Measurements from ENCODE around the gene HDAC4. TPM values are rescaled to one million over a fixed set of nuclear protein-coding genes. Genes with fewer than 3 reads are reported as not detected.

Gene HDAC4
- polyA plus RNA-seq, 2 of the 4 experiments (the other 2 are of a cell fraction), result 8.6 to 10.4 TPM

DNA sequence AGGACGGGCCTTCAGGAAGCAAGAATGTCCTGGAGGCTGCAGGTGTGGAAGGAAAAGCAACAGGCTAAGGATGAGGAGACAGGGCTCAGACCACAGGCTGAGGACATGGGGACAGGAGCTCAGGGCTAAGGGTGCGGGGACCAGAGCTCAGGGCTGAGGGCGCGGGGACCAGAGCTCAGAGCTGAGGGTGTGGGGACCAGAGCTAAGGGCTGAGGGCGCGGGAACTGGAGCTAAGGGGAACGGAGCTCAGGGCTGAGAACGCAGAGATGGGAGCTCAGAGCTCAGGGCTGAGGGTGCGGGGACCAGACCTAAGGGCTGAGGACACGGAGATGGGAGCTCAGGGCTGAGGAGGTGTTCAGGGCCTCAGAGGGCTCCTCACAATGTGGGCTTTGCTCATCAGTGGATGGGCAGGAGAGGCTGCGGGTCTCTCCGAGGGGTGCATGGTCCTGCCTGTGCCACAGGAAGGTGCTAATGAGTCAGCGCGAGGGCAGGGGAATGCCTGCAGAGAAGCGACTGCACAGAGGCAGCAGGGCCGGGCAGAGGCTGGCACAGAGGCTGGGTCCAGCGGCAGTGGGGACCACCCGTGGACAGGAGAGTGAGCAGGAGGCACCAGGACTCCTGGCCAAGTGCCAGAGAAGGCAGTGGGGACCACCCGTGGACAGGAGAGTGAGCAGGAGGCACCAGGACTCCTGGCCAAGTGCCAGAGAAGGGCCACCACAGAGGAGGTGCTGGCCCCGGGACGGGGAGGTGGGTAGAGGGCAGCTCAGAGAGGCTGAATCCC is 281.3 kb downstream of the HDAC4 start:
- ATAC-seq, result no peak; a peak in 2 of 6 replicates
- no peak for FAIRE-seq
- no peak overlapping the region for H3K27ac ChIP-seq
- no peak for DNase-seq (ENCODE audit: low read depth in 1 of 2, low spot score in 1 of 2)
- H3K4me3 ChIP-seq, result no peak overlapping the region
- 91% methylated on average over 20 of the region's 21 CpGs for WGBS (ENCODE audit: missing lambda C conversion rate)
- no peaks in the 10 kb centered on the region for H3K4me1 ChIP-seq
- no peak overlapping the region for H3K4me2 ChIP-seq
- no peak for TF ChIP-seq RAD21 (conservative IDR thresholded peaks at IDR 0.05 in 1 of 2, IDR thresholded peaks at IDR 0.05 in 1 of 2)
- TF ChIP-seq FOXS1 (CRISPR knock-in tag; IDR thresholded peaks at IDR 0.05), result no peak
- no peak for TF ChIP-seq SMC3 (IDR thresholded peaks at IDR 0.05)
- TF ChIP-seq, protein P1, sequence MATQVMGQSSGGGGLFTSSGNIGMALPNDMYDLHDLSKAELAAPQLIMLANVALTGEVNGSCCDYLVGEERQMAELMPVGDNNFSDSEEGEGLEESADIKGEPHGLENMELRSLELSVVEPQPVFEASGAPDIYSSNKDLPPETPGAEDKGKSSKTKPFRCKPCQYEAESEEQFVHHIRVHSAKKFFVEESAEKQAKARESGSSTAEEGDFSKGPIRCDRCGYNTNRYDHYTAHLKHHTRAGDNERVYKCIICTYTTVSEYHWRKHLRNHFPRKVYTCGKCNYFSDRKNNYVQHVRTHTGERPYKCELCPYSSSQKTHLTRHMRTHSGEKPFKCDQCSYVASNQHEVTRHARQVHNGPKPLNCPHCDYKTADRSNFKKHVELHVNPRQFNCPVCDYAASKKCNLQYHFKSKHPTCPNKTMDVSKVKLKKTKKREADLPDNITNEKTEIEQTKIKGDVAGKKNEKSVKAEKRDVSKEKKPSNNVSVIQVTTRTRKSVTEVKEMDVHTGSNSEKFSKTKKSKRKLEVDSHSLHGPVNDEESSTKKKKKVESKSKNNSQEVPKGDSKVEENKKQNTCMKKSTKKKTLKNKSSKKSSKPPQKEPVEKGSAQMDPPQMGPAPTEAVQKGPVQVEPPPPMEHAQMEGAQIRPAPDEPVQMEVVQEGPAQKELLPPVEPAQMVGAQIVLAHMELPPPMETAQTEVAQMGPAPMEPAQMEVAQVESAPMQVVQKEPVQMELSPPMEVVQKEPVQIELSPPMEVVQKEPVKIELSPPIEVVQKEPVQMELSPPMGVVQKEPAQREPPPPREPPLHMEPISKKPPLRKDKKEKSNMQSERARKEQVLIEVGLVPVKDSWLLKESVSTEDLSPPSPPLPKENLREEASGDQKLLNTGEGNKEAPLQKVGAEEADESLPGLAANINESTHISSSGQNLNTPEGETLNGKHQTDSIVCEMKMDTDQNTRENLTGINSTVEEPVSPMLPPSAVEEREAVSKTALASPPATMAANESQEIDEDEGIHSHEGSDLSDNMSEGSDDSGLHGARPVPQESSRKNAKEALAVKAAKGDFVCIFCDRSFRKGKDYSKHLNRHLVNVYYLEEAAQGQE (IDR thresholded peaks at IDR 0.05), result no peak
- ChIA-PET POLR2A (no interaction called here), CTCF (interaction anchor here (0.9 to 1.6 kb wide), 3 partner anchors 11 to 865 kb away, joined by 3 to 6 read pairs (median 3); no protein-coding TSS in a partner anchor)
- no peaks in the 10 kb centered on the region for H3K9me3 ChIP-seq

DNA sequence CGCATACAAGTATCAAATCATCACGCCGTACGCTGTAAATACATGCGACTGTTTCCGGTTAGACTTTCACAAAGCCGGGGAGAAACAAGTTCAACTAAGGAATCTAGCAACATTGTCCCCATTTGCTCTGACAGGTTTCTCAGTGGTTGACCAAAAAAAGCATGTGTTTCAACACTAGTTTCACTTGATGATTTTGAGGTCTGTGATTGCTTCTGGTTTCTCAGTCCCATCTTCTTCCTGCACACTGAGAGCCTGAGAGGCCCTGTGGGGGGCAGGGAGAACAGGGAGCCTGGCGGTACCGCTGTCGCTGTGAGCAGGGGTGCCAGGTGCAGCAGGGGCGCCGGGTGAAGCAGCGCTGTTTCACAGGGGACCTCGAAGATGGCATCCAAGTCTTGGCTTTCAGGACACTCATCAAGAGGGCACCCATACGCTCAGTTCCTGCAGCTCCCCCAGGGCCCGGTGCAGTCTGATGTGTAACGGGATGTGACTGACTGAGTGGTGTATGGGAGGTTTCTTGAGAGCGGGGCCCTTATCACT is 282.1 kb downstream of the HDAC4 start:
- Histone ChIP-seq H3K27ac (no peak overlapping the region), H3K9me3 (no peaks in the 10 kb centered on the region), H3K4me3 (no peak overlapping the region), H3K4me1 (no peaks in the 10 kb centered on the region), H3K4me2 (no peak overlapping the region)
- FAIRE-seq (no peak), ATAC-seq (no peak), DNase-seq (ENCODE audit: low read depth in 1 of 2, low spot score in 1 of 2) (no peak)
- WGBS (ENCODE audit: missing lambda C conversion rate), result 94% methylated on average over 18 of the region's 18 CpGs
- POLR2A ChIA-PET, result no interaction called here
- CTCF ChIA-PET, result interaction anchor here (1.1 to 1.6 kb wide), 2 partner anchors 12 to 866 kb away, joined by 3 to 6 read pairs; no protein-coding TSS in a partner anchor
- TF ChIP-seq, protein P2, sequence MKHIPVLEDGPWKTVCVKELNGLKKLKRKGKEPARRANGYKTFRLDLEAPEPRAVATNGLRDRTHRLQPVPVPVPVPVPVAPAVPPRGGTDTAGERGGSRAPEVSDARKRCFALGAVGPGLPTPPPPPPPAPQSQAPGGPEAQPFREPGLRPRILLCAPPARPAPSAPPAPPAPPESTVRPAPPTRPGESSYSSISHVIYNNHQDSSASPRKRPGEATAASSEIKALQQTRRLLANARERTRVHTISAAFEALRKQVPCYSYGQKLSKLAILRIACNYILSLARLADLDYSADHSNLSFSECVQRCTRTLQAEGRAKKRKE (CRISPR knock-in tag; IDR thresholded peaks at IDR 0.05; ENCODE audit: low read depth), result no peak
- TF ChIP-seq, protein P3, sequence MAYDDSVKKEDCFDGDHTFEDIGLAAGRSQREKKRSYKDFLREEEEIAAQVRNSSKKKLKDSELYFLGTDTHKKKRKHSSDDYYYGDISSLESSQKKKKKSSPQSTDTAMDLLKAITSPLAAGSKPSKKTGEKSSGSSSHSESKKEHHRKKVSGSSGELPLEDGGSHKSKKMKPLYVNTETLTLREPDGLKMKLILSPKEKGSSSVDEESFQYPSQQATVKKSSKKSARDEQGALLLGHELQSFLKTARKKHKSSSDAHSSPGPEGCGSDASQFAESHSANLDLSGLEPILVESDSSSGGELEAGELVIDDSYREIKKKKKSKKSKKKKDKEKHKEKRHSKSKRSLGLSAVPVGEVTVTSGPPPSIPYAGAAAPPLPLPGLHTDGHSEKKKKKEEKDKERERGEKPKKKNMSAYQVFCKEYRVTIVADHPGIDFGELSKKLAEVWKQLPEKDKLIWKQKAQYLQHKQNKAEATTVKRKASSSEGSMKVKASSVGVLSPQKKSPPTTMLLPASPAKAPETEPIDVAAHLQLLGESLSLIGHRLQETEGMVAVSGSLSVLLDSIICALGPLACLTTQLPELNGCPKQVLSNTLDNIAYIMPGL (CRISPR knock-in tag; IDR thresholded peaks at IDR 0.05; ENCODE audit: borderline replicate concordance), result no peak
- TF ChIP-seq MAFK (IDR thresholded peaks at IDR 0.05; ENCODE audit: partially characterized antibody), result no peak
- no peak for TF ChIP-seq RCOR1 (IDR thresholded peaks at IDR 0.05; ENCODE audit: low read depth, low read length)
- TF ChIP-seq EP300 (IDR thresholded peaks at IDR 0.05), result no peak
- no peak for TF ChIP-seq HOXA7 (CRISPR knock-in tag; IDR thresholded peaks at IDR 0.05)

DNA sequence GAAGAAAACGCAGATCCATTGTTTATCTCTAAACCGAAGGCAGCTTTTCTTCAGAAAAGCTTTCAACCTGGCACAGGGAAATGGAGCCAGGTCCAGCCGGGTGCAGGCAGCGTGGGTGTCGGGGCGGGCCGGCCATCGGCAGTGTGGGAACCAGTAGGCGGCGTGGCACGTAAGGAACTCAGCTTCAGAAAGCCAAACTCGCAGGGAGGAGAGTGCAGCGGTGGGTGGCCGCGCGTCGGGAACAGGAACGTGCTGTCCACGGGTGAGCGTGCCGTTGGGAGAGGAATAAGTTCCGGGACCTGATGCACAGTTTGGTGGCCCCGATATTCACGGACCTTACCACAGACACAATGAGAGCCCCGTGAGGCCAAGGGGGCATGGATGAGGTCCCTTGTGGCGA is 282.6 kb downstream of the HDAC4 start:
- Histone ChIP-seq H3K9me3 (no peaks in the 10 kb centered on the region), H3K27ac (no peak overlapping the region), H3K4me2 (no peak overlapping the region), H3K4me1 (0 out of 3 replicates have a peak, but pooled peaks cover 4% of the 10 kb centered on the region), H3K4me3 (no peak overlapping the region)
- FAIRE-seq, result no peak
- no peak for ATAC-seq
- TF ChIP-seq, protein P3 (CRISPR knock-in tag; IDR thresholded peaks at IDR 0.05; ENCODE audit: borderline replicate concordance), result no peak
- TF ChIP-seq HOXB5 (CRISPR knock-in tag; IDR thresholded peaks at IDR 0.05), result no peak
- no peak for TF ChIP-seq HOXA7 (CRISPR knock-in tag; IDR thresholded peaks at IDR 0.05)
- TF ChIP-seq KDM1A (IDR thresholded peaks at IDR 0.05; ENCODE audit: low read depth), result no peak
- TF ChIP-seq, protein P4, sequence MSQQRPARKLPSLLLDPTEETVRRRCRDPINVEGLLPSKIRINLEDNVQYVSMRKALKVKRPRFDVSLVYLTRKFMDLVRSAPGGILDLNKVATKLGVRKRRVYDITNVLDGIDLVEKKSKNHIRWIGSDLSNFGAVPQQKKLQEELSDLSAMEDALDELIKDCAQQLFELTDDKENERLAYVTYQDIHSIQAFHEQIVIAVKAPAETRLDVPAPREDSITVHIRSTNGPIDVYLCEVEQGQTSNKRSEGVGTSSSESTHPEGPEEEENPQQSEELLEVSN (IDR thresholded peaks at IDR 0.05; ENCODE audit: borderline replicate concordance, low read depth), result no peak
- TF ChIP-seq ZSCAN20 (CRISPR knock-in tag; IDR thresholded peaks at IDR 0.05), result no peak
- no peak for TF ChIP-seq MAFK (IDR thresholded peaks at IDR 0.05; ENCODE audit: partially characterized antibody)
- no peak for TF ChIP-seq RCOR1 (IDR thresholded peaks at IDR 0.05; ENCODE audit: low read depth, low read length)
- TF ChIP-seq BHLHE40 (IDR thresholded peaks at IDR 0.05; ENCODE audit: low read depth, low read length), result no peak
- no peak for TF ChIP-seq NPAS2 (CRISPR knock-in tag; IDR thresholded peaks at IDR 0.05; ENCODE audit: borderline replicate concordance)
- TF ChIP-seq NFE2L2 (conservative IDR thresholded peaks at IDR 0.05; ENCODE audit: low read length), result no peak
- no peak for TF ChIP-seq MYC (IDR thresholded peaks at IDR 0.05; ENCODE audit: borderline replicate concordance, low read length)
- ChIA-PET POLR2A (no interaction called here), CTCF (no interaction called here)
- DNase-seq (ENCODE audit: low read depth in 1 of 2, low spot score in 1 of 2), result no peak
- 96% methylated on average over 26 of the region's 26 CpGs for WGBS (ENCODE audit: missing lambda C conversion rate)

Measured in A549 (cell line).